D721Med (cell line): ENCODE results near the gene POLDIP3.
"Not testable (repeated sequence)": the region's sequence is repeated elsewhere in the genome, so short reads cannot be mapped to it uniquely, and the experiment has no call there.

Experiments used
- DNase-seq: peaks from one replicate; pipeline ENCODE4 v3.0.0; 2011; ENCODE audit warnings: low spot score; ENCODE audit not compliant: insufficient read length
- FAIRE-seq: peaks from 2 replicates; lab custom pipeline; 2011; peaks lifted over from hg19 to GRCh38; lab: Jason Lieb, UNC
- TF ChIP-seq, protein P1 (sequence below): IDR thresholded peaks from 2 replicates; pipeline ENCODE4 v1.5.1; 2012; ENCODE audit warnings: mild to moderate bottlenecking, control low read depth; ENCODE audit not compliant: insufficient read depth; ENCODE audit errors: missing control alignments

POLDIP3 gene

DNA sequence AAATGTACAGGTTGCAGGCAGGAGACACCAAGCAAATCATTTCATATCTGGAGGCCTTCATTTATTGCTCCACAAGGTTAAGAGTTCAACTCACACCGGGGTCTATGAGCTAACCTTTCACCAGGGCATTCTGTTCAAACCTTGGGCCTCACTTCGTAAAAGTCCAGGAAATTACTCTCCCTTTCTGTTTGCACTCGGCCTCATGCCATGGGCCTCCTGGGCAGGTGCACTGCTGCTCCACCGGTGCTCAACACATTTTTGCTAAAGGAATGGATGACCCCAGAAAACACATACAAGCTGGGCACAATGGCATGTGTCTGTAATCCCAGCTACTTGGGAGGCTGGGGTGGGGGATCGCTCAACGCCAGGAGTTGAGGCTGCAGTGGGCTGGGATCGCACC lies 78.5 kb downstream of the POLDIP3 start:
- no peak for FAIRE-seq
- no peak for DNase-seq
- TF ChIP-seq, protein P1, sequence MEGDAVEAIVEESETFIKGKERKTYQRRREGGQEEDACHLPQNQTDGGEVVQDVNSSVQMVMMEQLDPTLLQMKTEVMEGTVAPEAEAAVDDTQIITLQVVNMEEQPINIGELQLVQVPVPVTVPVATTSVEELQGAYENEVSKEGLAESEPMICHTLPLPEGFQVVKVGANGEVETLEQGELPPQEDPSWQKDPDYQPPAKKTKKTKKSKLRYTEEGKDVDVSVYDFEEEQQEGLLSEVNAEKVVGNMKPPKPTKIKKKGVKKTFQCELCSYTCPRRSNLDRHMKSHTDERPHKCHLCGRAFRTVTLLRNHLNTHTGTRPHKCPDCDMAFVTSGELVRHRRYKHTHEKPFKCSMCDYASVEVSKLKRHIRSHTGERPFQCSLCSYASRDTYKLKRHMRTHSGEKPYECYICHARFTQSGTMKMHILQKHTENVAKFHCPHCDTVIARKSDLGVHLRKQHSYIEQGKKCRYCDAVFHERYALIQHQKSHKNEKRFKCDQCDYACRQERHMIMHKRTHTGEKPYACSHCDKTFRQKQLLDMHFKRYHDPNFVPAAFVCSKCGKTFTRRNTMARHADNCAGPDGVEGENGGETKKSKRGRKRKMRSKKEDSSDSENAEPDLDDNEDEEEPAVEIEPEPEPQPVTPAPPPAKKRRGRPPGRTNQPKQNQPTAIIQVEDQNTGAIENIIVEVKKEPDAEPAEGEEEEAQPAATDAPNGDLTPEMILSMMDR: no peak

DNA sequence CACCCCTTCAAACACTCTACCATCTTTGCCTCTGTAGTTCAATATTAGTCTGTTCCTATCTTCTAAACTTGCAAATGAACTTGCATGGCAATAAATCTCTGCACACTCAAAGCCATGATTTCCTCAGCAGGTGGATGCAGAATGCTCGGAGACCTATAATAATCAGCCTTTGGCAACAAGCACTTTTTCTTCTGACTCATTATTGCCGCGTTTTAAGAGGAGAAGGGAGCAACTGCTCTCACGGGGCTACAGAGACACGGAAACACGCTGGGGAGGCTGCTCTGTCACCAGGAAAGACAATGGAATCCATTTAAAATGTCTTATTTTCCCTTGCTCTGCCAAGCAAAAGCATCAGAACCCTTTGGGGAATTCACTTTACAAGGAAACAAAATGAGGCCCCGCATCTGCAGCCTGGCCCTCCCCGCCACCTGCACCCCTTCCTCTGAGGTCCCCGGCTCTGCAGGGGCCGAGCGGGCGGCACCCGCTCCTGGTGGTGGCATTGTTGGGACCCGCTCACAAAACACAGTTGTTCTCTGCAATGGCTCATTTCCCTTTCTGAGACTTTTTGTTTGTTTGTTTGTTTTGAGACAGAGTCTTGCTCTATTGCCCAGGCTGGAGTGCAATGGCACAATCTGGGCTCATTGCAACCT lies 79.5 kb downstream of the POLDIP3 start:
- not testable (repeated sequence) for FAIRE-seq, DNase-seq
